Endometrial microvascular endothelial cells (primary cell): ENCODE data around the gene SPESP1. TPM values are rescaled to one million over a fixed set of nuclear protein-coding genes. Genes with fewer than 3 reads are reported as not detected.

Experiments used
- in situ Hi-C: cut with HindIII; loops from 2 replicates; pipeline ENCODE4 v1.10.0; 2017; ENCODE audit warnings: low sequenced_read_pairs, low pct_unique_long_range_greater_than_20kb; ENCODE audit errors: inconsistent ontology term
- total RNA-seq: library from RNA; depleted of rRNA; stranded (reverse); fragments of >200 nt; gene quantifications from one replicate; pipeline ENCODE4 v1.2.3, GENCODE V29; 2015; ENCODE audit errors: inconsistent ontology term

SPESP1 gene
- total RNA-seq, result 1.5 TPM

GRCh38 chr15:68930268-68931022, at the start of gene SPESP1:
TSS of gene SPESP1 (plus strand) at chr15:68930525. CDS start at chr15:68930654, 129 bp downstream.
- in situ Hi-C loops, result no loop called here

DNA sequence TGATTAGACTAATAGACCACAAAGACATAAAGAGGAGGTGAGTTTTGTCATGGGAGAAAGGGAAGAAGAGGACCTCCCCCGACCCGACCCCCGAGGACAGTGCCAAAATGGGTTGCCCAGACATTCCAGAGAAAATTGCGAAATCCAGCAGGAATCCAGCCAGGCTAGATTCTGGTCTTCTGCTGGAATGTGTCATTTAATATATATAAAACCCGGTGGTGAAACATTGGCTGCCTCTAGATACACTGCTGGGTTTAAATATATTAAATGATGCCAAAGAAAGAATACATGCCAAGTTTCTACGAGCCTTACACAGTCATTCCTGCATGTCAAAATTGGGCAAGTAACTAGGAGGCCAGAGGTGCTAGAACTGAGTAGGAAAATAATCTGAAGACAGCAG, 45.3 kb upstream of the SPESP1 start:
- in situ Hi-C loops, result no loop called here

DNA sequence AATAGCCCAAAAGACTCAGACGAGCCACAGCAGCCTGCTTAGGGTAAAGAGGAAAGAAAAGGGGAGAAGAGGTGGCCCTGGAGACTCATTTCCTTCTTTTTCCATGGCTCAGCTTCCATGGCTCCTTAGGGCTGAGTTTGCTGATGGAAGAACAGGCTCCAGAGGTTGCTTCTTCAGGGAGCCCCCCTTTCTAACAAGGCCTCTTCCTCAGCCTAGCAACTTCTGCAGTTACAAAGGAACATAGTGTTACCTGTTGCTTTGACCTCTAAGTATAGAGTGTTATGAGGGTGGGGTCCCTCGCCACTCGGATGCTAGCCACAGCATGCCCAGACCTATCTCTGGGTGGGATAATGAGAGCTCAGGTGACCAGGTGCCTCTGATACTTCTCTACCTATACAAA, 43.2 kb upstream of the SPESP1 start:
- in situ Hi-C loops, result no loop called here

GRCh38 chr15:68887819-68888218, 42.5 kb upstream of the SPESP1 start:
- in situ Hi-C loops, result no loop called here

DNA sequence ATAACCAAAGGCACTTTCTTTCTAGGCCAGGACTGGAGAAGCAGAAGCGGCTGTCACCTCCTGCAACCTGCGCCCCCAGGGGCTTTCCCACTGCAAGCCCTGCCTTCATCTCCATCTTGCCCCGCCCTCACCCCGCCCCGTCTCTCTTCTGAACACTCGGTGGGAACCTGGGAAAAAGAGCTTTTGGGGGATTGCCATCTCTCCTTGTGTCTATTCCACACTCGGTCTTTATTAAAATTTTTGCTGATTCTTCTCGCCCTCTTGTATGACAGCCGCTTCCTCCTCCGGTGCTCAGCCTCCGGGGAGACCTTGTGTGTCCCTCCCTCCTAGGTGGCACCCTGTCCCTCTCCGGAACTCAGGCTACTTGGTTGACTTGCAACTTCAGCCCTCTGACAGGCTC, 41.9 kb upstream of the SPESP1 start:
- in situ Hi-C loops, result no loop called here

DNA sequence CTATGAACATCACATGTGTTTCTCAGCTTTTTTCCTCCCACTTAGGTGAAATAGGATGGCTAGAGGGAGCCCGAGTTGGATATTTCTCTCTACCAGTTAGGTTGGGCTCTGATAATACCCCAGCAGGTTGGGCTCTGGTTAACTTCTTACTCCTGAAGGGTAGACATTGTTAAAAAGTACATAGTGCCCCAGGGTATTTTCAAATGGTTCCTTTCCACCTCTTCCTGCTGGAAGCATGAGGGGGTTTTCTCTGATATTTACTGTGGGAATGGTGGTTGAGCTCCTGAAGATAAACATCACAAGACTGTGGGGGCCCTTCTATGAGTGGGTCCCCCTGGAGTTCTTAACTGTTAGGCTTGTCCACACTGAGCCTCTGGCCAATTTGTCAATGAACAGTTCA, 36.1 kb upstream of the SPESP1 start:
- in situ Hi-C loops, result no loop called here

- in situ Hi-C loops, result no loop called here
Measured at GRCh38 chr15:68896178-68896577, 34.1 kb upstream of the SPESP1 start.

- in situ Hi-C loops, result no loop called here
Measured at GRCh38 chr15:68897016-68897415, 33.3 kb upstream of the SPESP1 start.

DNA sequence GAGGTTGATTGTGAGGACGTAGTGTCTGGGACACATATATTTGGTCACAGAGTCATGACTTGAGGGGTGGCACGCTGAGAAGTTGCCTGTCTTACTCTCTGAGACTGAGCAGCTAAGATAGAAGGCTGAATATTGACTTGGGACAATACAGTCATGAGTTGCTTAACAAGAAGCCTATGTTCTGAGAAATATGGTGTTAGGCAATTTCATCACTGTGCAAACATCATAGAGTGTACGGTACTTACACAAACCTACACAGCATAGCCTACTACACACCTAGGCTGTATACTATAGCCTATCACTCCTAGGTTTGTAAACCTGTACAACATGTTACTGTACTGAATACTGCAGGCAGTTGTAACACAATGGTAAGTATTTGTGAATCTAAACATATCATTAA, 30.3 kb upstream of the SPESP1 start:
- in situ Hi-C loops, result no loop called here

GRCh38 chr15:68907396-68907923, 22.9 kb upstream of the SPESP1 start:
- in situ Hi-C loops, result no loop called here

GRCh38 chr15:68909601-68910100, 20.7 kb upstream of the SPESP1 start:
- in situ Hi-C loops, result no loop called here

GRCh38 chr15:68910341-68910740, 20.0 kb upstream of the SPESP1 start:
- in situ Hi-C loops, result no loop called here

DNA sequence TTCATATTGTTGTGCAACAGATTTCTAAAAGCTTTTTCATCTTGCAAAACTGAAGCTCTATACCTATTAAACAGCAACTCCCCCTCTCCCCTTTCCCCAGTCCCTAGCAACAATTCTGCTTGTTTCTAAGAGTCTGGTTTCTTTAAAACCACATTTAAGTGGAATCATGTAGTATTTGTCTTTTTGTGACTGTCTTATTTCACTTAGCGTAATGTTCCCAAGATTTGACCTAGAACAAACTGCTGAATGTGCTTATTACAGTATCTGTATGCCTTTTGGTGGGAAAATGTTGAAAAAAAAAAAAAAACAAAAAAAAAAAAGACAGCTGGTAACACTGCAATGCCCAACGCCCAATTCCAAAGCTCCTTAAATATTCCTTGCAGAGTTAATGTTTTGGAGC, 19.5 kb upstream of the SPESP1 start:
- in situ Hi-C loops, result no loop called here

GRCh38 chr15:68921926-68922325, 8.4 kb upstream of the SPESP1 start:
- in situ Hi-C loops, result no loop called here

DNA sequence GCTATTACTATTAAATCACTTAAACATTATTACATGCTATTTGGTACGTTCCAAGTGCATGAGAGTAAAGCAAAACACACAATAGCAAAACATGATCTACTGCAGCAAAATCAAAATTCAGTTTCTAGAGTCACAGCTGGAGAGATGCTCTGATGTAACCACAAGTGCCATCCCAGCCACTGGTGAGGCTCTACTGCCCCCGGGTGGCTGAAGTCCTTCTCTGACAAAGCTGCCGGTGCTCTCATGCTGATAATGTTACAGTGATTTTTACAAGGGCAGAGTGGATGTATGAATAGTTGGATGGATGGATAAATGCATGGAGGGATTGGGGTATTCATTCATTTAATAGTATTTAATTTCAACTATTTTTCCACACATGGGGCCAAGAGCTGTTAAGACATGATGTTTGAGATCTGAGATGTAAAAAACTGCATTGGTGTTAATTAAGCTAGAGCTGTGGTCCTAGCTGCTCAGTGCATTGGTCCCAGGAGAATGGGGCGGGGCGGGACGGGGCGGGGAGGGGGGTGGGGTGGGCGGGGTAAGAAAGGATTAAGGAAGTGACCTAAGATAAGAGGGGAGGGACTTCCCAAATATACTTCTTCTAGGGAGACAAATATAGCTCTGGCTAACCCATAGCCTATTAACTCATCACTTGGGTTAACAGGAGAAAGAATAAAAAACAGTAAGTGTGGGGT, 5.3 kb upstream of the SPESP1 start:
- in situ Hi-C loops, result no loop called here

GRCh38 chr15:68933001-68933400, 2.7 kb downstream of the SPESP1 start:
- in situ Hi-C loops, result no loop called here

DNA sequence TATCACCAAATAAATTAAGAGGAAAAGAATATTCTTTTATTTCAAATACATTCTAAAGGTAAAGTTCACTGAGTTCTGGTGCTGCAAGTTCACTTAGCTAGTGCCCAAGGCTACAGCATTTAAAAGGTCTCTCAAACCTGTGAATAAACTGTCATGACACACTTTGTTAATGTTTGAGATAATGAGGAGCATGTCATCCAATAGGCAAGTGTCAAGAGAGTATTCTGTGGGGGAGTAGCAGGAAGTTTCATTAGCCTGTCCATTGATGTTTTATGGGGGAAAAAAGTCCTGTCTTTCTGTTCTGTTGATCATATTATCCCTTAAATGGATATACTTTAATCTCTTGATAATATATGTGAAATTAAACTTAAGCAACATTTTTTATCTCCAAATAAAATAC, 4.0 kb downstream of the SPESP1 start:
- in situ Hi-C loops, result no loop called here

- in situ Hi-C loops, result no loop called here
Measured at GRCh38 chr15:68935400-68935937, 5.1 kb downstream of the SPESP1 start.

DNA sequence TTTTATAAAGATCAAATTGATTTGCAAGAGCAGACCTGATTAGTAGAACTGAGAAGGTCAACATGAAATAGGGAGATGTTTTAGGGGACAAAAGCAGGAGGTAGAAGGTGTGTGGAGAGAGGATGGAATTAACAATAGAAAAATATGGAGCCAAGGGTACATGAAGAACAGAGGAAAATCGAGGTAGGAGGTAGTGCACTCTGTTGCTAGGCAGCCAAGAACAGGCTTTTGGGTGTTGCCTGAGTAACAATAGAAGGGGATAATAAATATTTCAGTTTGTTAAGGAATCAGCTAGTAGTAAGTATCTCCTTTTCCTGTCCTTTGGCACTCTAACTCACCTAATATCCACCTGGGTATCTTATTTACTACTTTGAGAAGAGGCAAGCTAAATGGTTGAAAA, 9.2 kb downstream of the SPESP1 start:
- in situ Hi-C loops, result no loop called here

GRCh38 chr15:68951813-68952212, 21.5 kb downstream of the SPESP1 start:
- in situ Hi-C loops, result no loop called here
